HK-2 (cell line): Measurements from ENCODE around the gene CFB.

ENCODE experiments used
- DNase-seq: peaks from one replicate; pipeline ENCODE4 v3.0.0-alpha.2; 2018; ENCODE audit not compliant: unreplicated experiment

CFB gene

DNA sequence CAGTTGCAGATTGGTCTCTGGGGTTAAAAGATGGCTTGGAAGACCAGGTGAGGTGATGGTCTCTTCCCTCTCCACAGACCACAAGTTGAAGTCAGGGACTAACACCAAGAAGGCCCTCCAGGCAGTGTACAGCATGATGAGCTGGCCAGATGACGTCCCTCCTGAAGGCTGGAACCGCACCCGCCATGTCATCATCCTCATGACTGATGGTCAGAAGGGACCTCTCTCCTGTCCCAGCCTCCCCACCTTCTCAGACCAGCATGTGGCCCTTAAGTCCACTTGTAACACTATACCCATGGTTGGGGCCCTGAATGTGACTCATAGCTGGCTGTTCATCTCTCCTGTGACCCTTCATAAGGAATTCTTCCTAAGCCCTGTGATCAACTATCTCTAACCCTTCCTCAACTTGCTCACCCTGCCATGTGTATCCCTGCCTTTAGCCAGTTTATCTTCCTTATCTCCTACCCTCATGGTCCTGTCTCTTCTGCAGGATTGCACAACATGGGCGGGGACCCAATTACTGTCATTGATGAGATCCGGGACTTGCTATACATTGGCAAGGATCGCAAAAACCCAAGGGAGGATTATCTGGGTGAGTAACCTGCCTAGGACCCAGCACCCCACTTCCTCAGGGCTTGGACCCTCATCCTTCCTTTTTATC lies 3.0 kb downstream of the CFB start:
- DNase-seq, result peak; percentile 76

DNA sequence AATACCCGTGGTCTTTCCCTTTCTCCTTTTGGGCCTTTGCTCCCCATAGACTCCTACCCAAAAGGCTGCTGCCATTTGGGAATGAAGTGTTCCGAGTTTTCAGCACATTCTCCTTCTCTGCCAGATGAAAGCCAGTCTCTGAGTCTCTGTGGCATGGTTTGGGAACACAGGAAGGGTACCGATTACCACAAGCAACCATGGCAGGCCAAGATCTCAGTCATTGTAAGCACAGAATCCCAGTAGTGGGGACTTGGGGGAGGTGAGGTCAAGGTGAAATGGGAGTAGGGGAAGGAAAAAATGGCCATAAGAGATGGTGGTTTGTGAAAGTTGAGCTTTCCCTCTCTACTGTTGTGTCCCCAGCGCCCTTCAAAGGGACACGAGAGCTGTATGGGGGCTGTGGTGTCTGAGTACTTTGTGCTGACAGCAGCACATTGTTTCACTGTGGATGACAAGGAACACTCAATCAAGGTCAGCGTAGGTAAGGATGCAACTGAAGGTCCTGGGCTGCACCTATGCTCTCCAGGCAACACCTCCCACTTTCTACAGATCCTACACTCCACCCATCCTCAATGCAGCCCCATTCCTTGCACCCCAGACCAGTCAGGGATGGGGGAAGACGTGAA lies 4.1 kb downstream of the CFB start:
- no peak for DNase-seq

DNA sequence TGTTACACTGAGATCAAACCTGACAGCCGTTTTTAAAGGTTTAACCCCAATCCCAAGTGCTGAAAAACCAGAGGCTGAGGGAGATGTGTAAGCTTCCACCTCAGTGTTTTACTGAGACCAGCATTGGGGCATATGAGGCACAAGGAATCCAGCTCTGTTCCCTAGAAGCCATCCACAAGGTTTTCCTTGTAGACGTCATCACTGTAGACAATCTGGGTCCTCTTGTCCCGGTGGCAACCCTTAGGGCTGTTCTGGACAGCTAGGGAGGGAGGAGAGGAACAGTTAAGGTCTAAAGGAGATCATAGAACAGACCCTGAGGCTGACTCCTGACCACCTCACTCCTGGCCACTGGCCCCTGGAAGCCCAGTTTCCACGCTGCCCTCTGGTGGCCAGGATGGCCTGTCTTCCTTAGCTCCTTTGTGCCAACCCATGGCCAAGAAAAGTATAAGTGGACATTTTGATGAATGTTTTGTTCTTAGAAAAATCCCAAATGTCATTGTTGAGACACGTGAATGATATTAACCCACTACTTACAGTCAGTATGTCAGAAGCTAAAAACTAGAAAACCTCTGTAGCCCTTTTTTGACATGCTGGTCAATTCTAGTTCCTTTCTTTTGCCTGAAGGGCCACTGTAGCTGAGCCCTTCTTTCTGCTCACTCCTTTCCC lies 6.4 kb downstream of the CFB start:
- DNase-seq, result peak; percentile 53

DNA sequence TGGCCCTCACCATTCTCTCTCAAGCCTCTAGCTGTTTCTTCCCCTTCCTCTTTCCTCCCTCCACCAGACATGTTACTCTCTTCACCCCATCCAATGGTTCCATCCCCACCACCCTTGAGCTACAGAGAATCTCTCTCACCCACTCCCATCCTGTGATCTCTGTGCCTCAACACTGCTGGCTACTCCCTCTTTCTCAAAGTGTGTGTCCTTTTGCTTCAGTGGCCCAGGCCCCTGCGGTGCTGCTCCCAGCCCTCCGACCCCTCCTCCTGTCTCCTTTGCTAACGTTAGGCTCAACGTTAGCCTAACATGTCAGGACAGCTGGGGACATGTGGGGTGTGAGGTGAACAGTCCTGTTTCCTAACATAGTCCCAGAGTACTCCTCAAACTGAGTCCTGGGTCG lies 7.0 kb downstream of the CFB start:
- DNase-seq, result no peak

DNA sequence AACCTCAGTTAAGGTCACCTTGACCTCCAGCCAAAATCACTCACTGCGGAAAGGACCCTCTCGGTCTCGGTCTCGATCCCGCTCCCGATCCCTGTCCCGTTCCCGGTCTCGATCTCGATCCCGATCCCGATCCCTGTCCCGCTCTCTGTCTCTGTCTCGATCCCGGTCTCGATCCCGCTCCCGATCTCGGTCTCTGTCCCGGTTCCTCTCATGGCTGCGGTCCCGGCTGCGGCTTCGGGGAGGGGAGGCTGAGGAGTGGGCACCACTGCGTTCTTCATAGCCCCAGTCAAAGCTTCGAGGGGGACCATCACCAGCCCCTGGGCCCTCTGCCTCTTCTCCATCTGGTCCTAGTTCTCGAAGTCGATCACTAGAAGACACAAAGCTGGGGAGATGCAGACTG lies 8.6 kb downstream of the CFB start:
- no peak for DNase-seq

DNA sequence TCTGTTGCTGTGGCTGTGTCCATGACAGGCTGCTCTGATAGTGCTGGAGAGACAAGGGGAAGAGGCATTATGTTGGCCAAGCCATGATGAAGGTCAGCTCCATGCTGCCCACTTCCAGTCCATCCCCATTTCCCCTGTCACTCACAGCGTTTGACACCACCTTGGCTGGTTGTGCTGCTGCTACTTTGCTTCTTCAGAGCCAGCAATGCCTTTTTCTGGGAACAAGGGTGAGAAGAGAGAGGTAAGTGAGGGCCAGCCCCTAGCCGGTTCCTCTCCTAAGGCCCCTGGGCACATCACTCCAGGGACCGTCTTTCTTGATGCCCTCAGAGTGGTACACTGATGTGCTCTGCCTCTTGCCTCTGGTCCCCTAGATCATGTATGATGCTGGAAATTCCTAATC lies 10.9 kb downstream of the CFB start:
- no peak for DNase-seq

DNA sequence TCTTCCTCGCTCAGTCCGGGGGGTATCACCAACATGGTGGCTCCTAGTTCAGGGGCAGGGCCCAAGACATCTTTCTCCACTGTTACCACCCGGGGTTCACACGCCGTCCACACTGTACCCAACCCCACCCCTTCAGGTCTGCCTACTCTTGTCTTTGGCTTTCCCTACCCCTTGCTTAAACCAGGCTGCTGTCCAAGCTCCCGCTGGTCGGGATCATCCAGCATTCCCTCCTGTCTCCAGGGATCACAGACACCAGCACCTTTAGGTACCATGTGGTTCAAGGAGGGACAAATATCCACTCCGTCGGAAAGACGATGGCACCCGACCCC lies 12.5 kb downstream of the CFB start:
- DNase-seq, result no peak

DNA sequence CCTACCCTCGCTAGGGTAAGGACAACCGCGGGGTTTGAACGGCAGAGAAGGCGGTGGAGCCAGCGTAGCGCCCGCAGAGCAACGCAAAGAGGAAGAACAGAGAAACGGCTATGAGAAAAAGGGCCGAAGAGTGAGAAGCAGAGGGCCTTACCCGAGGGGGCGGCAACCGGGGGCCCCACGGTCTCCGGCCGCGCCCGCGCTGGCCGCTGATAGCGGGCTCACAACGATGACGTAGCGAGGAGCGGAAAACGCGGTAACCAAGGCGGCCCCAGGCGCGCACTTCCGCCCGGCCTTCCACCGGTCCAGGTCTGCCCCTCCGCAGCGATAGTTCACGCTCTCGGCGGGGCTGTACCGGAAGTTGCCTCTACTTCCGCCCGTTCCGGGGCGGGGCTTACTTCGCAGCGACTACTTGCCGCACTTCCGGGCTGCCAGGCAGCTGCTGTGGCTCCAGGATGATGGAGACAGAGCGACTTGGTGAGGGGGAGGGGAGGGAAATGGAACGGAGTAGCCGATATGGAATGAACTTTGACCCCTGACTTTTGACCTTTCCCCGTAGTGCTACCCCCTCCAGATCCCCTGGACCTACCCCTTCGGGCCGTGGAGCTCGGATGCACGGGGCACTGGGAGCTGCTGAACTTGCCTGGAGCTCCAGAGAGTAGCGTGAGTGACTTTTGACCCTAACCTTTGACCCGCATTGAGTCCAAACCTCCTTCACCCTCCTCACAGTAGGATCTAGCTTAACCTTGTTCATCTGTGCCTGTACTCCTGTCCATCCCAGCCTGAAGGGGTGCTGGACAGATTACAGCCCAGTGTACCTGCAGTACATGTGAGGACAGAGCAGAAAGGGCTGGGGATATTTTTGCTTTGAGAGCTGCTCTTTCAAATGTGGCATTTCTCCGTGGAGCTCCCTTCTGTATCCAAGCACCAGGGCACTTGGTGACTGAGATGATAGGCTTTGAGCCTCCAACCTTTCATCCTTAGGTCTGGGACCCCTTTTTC lies 13.1 kb downstream of the CFB start, which contains the start of the genes NELFE and SKIC2:
NELFE (minus strand) TSS at position 231 of the 999 bp plus-strand sequence. CDS start 525 bp downstream, outside the sequence.
SKIC2 (plus strand) TSS at position 435 of the 999 bp plus-strand sequence; CDS start at position 453, 18 bp downstream.
- peak; percentile 98 for DNase-seq

DNA sequence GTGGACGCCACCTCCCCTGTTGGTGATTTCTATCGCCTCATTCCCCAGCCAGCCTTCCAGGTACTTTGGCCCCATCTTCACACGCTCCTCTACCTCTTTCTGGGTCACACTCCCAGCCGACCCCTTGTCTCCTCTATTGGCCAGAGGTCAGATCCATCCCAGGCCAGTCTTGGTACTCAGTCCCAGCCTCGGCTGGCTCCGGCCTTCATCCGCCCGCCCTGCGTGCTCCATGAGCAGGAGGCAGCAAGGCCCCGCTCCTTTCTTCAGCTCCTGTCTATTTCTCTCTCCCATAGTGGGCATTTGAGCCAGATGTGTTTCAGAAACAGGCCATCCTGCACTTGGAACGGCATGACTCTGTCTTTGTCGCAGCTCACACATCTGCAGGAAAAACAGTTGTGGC lies 15.7 kb downstream of the CFB start:
- no peak for DNase-seq

DNA sequence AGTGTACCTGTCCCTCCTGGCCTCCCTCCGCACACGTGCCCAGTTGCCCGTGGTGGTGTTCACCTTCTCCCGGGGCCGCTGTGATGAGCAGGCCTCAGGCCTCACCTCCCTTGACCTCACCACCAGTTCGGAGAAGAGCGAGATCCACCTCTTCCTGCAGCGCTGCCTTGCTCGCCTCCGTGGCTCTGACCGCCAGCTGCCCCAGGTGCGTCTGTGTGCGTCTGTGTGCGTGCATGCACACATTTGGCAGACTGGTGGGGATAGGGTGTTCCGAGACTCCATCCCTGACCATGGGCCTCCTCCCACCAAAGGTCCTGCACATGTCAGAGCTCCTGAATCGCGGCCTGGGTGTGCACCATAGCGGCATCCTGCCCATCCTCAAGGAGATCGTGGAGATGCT lies 18.0 kb downstream of the CFB start:
- no peak for DNase-seq

DNA sequence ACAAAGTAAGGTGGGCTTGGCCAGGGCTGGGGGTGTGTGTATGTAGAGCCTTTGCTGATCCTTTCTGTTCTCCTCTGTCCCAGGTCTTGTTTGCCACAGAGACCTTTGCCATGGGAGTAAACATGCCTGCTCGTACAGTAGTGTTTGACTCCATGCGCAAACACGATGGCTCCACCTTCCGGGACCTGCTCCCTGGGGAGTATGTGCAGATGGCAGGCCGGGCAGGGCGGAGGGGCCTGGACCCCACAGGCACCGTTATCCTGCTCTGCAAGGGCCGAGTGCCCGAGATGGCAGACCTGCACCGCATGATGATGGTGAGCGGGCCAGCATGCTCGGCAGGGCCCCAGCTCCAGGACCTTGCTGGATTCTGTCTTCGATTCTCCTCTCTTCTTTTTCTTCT lies 19.8 kb downstream of the CFB start:
- no peak for DNase-seq

DNA sequence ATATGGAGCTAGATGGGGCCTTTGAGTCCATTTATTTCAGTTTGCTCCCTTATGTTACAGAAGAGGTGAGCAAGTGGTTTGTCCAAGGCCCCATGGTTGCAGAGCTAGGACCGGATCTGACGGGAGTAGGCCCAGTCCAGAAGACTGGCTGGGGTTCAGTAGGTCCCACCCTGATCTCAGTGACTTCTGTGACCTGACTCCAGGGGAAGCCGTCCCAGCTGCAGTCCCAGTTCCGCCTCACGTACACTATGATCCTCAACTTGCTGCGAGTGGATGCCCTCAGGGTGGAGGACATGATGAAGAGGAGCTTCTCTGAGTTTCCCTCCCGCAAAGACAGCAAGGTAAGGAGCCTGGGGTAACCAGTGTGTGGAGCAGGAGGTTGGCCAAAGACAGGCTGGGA lies 20.6 kb downstream of the CFB start:
- no peak for DNase-seq

DNA sequence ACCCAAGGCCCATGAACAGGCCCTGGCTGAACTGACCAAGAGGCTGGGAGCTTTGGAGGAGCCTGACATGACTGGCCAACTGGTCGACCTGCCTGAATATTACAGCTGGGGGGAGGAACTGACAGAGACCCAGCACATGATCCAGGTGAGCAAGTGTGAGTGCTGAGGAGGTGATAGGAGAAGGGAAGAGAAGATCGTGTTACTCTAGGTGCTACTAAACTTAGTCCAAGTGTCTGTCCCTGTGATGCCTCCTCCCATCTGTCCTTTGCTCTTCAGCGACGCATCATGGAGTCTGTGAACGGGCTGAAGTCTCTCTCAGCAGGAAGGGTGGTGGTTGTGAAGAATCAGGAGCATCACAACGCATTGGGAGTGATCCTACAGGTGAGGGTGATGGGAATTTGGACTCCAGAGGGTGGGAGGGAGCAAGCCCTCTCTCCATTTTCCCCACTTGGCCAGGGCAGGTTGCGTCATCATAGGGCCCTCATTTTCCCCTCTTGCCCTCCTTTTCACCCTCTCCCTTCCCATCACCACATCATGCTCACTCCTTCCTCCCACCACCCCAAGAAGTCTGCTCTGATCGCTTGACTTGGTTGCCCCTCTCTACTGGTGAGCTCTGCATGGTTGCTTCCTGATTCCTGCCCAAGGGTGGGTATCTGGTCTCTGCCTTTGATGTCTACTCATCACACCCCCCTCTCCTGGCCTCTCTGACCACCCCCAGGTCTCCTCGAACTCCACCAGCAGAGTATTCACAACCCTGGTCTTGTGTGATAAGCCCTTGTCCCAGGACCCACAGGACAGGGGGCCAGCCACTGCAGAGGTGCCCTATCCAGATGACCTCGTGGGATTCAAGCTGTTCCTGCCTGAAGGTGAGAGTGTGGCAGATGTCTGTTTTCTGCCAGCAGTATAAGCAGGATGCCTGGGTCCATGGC lies 21.4 kb downstream of the CFB start:
- DNase-seq, result no peak

DNA sequence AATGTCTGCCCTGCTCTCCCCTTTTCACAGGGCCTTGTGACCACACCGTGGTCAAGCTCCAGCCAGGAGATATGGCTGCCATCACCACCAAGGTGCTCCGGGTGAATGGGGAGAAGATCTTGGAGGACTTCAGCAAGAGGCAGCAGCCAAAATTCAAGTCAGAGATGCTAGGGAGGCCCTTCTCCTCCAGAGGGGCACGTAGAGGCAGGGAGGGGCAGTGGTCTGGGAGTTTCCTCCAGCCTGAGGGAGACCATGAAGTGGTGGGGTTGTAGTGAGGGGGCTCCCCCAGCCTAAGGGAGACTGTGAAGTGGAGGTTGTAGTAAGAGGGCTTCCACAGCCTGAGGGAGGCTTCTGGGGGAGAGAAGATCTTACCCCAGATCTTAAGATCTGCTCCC lies 22.0 kb downstream of the CFB start:
- no peak for DNase-seq

DNA sequence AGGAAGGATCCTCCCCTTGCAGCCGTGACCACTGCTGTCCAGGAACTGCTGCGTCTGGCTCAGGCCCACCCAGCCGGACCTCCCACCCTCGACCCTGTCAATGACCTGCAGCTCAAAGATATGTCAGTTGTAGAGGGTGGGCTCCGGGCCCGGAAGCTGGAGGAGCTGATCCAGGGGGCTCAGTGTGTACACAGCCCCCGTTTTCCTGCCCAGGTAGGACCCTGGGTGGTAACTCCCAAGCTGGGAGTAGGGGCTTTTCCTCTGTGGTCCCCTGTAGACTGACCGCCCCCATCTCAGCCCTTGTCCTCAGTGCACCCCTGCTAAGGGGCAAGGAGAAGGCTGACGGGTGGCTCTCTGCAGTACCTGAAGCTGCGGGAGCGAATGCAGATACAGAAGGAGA lies 22.4 kb downstream of the CFB start:
- no peak for DNase-seq

DNA sequence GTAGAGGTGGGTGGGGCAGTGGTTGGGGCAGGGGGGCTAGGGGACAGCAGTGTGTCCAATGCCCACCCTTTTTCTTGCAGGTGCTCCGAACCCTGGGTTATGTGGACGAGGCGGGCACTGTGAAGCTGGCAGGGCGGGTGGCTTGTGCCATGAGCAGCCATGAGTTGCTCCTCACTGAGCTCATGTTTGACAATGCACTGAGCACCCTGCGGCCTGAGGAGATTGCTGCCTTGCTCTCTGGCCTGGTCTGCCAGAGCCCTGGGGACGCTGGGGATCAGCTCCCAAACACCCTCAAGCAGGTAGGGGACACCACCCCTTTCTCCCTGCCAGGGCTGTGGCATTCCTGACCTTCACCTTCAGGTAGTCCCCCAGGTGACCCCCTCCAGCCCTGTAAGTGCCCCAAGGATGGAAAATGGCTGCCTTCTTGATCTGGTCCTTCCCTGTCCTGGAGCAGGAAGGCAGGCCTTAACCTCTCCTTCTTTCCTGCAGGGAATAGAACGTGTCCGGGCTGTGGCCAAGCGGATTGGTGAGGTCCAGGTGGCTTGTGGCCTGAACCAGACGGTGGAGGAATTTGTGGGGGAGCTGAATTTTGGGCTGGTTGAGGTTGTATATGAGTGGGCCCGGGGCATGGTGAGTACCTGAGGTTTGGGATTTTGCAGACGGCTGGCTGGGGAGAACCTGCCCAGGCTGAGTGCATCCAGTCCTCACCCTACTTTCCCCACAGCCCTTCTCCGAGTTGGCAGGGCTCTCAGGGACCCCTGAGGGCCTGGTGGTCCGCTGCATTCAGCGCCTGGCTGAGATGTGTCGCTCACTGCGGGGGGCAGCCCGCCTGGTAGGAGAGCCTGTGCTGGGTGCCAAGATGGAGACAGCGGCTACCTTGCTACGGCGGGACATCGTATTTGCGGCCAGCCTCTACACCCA lies 23.2 kb downstream of the CFB start:
- DNase-seq, result no peak

DNA sequence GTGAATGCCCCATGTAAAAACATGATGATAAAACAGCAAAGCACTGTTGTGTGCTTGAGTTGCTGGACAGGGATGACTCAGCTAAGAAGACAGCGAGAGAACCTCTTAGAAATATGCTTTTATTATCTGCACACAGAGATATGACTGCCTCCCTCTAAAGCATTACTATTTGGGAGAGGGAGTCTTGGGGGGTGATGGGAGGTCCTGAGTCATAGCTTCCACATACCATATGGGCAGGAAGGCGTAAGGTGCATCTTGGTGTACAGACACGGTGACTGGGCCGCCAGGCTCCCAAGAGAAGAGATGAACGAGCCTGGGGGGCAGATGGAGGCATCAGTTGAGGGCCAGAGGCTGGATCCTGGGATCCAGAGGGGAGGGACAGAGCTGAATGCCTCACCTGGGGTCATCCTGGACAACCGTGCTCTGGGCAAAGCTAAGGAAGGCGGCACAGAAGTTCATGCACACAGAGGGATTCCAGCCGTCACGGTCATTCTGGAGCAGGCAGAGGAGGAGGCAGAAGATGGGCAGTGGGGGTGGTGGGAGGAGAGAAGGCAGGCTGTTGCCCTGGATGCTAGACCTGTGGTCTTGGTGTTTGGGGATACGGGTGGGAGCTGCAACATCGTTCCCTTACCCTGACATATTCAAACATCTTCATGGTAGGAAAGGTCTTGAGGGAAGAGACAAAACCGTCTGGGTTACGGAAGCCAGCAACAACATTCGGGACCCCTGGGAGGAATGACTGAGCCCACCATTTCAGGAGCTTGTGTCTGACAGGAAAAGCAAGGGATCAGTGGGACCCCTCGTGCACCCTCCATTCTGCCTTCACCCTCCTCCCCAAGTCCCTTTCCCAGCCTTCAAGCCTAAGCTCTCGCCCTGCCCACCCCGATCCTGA lies 24.1 kb downstream of the CFB start:
- DNase-seq, result no peak

DNA sequence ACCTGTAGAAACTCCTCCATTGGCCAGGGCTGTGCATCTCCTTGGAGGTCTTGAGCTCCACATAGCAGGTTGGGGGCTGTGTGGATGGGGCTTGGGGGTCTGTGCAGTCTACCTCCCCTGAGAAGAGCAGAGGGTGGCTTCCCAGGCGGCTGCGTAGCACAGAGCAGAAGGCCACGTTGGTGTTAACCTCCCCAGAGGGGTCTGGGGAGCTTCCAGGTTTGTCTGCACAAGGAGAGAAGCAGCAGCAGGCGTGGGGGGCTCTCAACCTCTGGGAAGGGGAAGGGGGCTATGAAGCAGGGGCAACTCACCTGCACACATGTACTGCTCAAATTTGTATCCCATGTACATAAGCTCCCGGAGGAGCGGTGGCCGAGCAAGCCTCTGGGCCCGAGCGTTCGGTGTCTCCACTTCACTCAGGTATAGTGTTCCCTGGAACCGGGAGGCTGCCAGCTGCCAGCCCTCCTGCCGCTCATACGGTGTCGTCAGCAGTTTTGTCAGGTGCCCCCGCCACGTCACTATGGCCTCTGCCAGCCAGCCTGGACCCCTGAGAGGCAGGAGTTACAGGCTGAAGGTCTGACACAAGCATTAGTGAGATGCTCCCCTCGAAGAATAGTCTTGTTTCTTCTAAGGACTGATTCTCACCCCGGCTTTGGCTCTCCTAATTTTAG lies 24.8 kb downstream of the CFB start:
- DNase-seq, result no peak
